GM08714 (cell line): ENCODE measurements around the gene COLGALT1.

ENCODE experiments used
- H3K4me3 ChIP-seq: fragments of 200-500 bp; sonication (Bioruptor generic); 2 replicates; pipeline ENCODE4 v1.5.1; 2014; ENCODE audit warnings: mild to moderate bottlenecking, low read length, inconsistent platforms
- ZNF274 ChIP-seq: IDR thresholded peaks from 2 replicates; pipeline ENCODE4 v1.6.1; 2012; ENCODE audit warnings: mild to moderate bottlenecking, low read depth, low read length

Gene COLGALT1

GRCh38 chr19:17625043-17625442 is 69.6 kb downstream of the COLGALT1 start:
- TF ChIP-seq ZNF274, result no peak
- H3K4me3 ChIP-seq, result no peak overlapping the region

DNA sequence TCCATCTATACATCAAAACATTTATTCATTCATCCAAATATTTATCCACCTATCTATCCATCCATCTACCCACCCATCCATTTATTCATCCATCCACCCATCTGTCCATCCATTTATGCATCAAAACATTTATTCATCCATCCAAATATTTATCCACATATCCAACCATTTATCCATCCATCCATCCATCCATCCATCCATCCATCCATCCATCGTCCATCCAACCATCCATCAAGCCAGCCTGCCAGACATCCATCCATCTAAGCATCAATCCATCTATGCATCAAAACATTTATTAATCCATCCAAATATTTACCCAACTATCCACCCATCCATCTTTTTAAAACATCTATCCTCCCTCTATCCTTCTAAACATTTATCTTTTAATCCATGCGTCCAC is 70.5 kb downstream of the COLGALT1 start:
- no peak for TF ChIP-seq ZNF274

DNA sequence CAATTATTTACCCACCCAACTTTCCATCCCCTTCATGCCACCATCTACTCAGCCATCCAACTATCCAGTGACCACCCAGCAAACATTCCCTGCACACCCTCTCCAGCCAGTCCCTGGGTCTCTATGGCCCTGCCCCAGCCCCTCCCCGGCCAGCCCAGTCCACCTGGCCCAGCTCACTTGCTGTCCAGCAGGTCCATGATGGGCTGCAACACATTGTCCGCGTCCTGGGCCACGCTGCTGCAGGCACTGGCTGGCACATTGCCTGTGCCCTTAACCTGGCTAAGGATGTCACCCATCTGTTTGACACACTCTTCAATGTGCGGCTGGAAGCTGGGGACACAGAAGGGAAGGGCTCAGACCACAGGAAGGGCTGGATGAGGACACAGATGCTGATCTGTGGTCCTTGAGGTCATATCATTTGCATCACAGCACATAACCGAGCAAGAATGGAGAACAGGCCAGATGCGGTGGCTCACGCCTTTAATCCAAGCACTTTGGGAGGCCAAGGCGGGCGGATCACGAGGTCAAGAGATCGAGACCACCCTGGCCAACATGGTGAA is 71.1 kb downstream of the COLGALT1 start:
- TF ChIP-seq ZNF274, result no peak
- H3K4me3 ChIP-seq, result no peak overlapping the region

More for the DNA sequence above, 70.5 kb downstream of the COLGALT1 start:
- no peak overlapping the region for H3K4me3 ChIP-seq

GRCh38 chr19:17627161-17627560 is 71.7 kb downstream of the COLGALT1 start:
- no peak for TF ChIP-seq ZNF274
- H3K4me3 ChIP-seq, result no peak overlapping the region

DNA sequence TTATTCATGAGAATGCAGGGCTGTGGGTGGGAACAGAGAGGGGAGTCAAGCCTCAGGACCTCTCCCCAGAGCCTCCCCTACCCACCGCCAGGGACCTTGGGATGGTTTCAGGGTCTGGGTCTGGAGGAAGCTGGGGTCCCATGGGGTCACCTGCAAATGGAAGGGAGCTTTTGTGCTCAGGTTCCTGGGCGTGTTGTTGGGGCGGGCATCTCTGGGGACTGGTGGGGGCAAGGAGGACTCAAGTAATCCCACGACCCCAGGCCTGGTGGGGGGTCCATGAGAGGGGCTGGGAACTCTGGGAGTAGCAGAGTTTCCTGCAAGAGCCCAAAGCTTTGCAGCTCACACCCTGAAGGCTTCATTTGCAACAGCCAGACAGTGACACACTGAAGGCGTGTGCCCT is 72.5 kb downstream of the COLGALT1 start:
- no peak for TF ChIP-seq ZNF274
- H3K4me3 ChIP-seq, result no peak overlapping the region

- no peak overlapping the region for H3K4me3 ChIP-seq
- no peak for TF ChIP-seq ZNF274
These were observed 74.3 kb downstream of the COLGALT1 start for GRCh38 chr19:17629760-17630159.

- TF ChIP-seq ZNF274, result no peak
These were observed 77.1 kb downstream of the COLGALT1 start for GRCh38 chr19:17632577-17632976.

More at GRCh38 chr19:17632577-17632976, 77.1 kb downstream of the COLGALT1 start:
- H3K4me3 ChIP-seq, result no peak overlapping the region
